ENCODE results near the gene MRPL10.

The MRPL10 gene

DNA sequence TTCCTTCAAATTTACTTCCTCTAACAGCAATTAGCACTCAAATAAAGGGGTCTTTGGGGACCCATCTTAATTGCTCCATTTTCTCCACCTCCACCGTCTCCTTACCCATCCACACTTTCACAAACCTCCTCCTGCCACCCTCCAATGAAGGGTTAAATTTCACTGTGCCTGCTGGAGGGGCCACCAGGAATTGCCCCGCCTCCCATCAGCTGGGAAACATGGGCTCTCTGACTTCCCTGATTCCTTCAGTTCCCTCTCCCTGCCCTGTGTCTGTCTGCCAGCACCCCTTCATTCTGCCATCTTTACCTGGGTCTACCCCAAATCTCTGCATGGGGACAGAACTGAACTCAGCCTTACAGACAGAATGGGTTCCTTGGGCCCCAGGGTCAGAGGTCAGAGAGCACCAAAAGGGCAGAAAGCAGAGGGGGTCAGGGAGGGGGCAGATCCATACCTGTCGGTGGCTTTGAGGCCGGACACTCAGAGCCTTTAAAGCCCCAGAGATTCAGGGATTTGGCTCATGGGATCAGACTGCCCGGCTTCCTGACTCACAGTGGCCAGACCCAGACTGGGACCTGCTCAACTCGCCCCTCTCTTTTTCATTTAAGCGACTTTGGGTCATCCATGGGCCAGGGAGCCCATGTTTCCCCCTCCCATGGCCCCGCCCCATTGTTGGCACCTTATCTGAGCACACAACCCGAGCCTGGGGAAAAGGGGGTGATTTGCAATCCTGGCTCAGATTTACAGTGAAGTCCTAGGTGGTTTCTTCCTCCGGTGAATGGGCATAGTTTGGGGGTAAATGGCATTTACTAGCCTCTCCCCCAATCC, 47.1 kb upstream of the MRPL10 start (continued):
- TF ChIP-seq ZNF565 (CRISPR knock-in tag; conservative IDR thresholded peaks at IDR 0.05; ENCODE audit: low read depth), result no peak
- TF ChIP-seq OSR1 (CRISPR knock-in tag; IDR thresholded peaks at IDR 0.05), result no peak
- no peak for TF ChIP-seq GLIS3 (CRISPR knock-in tag; IDR thresholded peaks at IDR 0.05)
- TF ChIP-seq, protein P1, sequence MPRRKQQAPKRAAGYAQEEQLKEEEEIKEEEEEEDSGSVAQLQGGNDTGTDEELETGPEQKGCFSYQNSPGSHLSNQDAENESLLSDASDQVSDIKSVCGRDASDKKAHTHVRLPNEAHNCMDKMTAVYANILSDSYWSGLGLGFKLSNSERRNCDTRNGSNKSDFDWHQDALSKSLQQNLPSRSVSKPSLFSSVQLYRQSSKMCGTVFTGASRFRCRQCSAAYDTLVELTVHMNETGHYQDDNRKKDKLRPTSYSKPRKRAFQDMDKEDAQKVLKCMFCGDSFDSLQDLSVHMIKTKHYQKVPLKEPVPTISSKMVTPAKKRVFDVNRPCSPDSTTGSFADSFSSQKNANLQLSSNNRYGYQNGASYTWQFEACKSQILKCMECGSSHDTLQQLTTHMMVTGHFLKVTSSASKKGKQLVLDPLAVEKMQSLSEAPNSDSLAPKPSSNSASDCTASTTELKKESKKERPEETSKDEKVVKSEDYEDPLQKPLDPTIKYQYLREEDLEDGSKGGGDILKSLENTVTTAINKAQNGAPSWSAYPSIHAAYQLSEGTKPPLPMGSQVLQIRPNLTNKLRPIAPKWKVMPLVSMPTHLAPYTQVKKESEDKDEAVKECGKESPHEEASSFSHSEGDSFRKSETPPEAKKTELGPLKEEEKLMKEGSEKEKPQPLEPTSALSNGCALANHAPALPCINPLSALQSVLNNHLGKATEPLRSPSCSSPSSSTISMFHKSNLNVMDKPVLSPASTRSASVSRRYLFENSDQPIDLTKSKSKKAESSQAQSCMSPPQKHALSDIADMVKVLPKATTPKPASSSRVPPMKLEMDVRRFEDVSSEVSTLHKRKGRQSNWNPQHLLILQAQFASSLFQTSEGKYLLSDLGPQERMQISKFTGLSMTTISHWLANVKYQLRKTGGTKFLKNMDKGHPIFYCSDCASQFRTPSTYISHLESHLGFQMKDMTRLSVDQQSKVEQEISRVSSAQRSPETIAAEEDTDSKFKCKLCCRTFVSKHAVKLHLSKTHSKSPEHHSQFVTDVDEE (CRISPR knock-in tag; IDR thresholded peaks at IDR 0.05), result no peak
- TF ChIP-seq ZC3H10 (CRISPR knock-in tag; IDR thresholded peaks at IDR 0.05), result no peak
- no peak for TF ChIP-seq ESRRG (CRISPR knock-in tag; IDR thresholded peaks at IDR 0.05)
- TF ChIP-seq CSDC2 (CRISPR knock-in tag; IDR thresholded peaks at IDR 0.05), result no peak
- TF ChIP-seq ZFP3 (CRISPR knock-in tag; IDR thresholded peaks at IDR 0.05), result no peak

DNA sequence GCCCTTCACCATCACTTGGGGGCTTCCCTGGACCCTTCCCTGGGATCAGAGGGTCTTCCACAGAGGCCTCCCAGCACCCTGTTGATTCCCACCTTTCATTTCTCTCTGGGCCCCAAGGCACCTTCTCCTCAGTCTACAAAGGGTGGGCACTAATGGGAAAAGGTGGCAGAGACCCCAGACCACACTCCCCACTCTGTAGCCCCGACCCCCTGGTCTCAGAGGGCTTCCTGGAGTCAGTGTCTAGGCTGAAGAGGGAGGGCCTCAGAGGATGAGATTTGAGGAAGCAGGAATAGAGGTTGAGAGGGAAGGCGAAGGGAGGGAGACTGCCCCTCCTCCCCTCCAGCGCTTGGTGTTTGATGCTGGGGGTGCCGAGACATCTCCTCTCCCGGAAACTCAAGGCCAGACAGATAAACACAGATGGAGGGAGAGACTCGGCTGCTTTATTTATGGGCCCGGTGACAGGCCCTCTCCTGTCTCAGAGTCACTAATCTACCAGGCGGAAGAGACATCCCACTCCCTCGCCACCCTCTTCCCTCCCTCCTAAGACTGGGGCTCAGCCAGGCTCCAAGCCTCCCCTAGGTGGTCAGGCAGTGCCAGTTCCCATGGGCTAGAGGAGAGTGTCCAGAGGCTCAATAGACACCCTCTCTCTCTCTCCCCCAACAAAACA, 46.2 kb upstream of the MRPL10 start:
- ATAC-seq, result no peak
- no peak for TF ChIP-seq BACH2 (CRISPR knock-in tag; IDR thresholded peaks at IDR 0.05; ENCODE audit: borderline replicate concordance)
- TF ChIP-seq OSR1 (CRISPR knock-in tag; IDR thresholded peaks at IDR 0.05), result no peak
- TF ChIP-seq, protein P2, sequence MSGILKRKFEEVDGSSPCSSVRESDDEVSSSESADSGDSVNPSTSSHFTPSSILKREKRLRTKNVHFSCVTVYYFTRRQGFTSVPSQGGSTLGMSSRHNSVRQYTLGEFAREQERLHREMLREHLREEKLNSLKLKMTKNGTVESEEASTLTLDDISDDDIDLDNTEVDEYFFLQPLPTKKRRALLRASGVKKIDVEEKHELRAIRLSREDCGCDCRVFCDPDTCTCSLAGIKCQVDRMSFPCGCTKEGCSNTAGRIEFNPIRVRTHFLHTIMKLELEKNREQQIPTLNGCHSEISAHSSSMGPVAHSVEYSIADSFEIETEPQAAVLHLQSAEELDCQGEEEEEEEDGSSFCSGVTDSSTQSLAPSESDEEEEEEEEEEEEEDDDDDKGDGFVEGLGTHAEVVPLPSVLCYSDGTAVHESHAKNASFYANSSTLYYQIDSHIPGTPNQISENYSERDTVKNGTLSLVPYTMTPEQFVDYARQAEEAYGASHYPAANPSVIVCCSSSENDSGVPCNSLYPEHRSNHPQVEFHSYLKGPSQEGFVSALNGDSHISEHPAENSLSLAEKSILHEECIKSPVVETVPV (CRISPR knock-in tag; IDR thresholded peaks at IDR 0.05), result no peak
- no peak for TF ChIP-seq ESRRG (CRISPR knock-in tag; IDR thresholded peaks at IDR 0.05)
- no peak for TF ChIP-seq ZNF565 (CRISPR knock-in tag; conservative IDR thresholded peaks at IDR 0.05; ENCODE audit: low read depth)
- no peak for TF ChIP-seq TOX (CRISPR knock-in tag; IDR thresholded peaks at IDR 0.05; ENCODE audit: borderline replicate concordance)
- no peak for TF ChIP-seq ZFP3 (CRISPR knock-in tag; IDR thresholded peaks at IDR 0.05)
- no peak for TF ChIP-seq CSDC2 (CRISPR knock-in tag; IDR thresholded peaks at IDR 0.05)
- TF ChIP-seq, protein P3, sequence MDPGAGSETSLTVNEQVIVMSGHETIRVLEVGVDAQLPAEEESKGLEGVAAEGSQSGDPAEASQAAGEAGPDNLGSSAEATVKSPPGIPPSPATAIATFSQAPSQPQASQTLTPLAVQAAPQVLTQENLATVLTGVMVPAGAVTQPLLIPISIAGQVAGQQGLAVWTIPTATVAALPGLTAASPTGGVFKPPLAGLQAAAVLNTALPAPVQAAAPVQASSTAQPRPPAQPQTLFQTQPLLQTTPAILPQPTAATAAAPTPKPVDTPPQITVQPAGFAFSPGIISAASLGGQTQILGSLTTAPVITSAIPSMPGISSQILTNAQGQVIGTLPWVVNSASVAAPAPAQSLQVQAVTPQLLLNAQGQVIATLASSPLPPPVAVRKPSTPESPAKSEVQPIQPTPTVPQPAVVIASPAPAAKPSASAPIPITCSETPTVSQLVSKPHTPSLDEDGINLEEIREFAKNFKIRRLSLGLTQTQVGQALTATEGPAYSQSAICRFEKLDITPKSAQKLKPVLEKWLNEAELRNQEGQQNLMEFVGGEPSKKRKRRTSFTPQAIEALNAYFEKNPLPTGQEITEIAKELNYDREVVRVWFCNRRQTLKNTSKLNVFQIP (CRISPR knock-in tag; IDR thresholded peaks at IDR 0.05; ENCODE audit: borderline replicate concordance, low read depth), result no peak
- TF ChIP-seq, protein P4, sequence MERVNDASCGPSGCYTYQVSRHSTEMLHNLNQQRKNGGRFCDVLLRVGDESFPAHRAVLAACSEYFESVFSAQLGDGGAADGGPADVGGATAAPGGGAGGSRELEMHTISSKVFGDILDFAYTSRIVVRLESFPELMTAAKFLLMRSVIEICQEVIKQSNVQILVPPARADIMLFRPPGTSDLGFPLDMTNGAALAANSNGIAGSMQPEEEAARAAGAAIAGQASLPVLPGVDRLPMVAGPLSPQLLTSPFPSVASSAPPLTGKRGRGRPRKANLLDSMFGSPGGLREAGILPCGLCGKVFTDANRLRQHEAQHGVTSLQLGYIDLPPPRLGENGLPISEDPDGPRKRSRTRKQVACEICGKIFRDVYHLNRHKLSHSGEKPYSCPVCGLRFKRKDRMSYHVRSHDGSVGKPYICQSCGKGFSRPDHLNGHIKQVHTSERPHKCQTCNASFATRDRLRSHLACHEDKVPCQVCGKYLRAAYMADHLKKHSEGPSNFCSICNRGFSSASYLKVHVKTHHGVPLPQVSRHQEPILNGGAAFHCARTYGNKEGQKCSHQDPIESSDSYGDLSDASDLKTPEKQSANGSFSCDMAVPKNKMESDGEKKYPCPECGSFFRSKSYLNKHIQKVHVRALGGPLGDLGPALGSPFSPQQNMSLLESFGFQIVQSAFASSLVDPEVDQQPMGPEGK (CRISPR knock-in tag; IDR thresholded peaks at IDR 0.05; ENCODE audit: borderline replicate concordance), result no peak
- no peak for TF ChIP-seq ZC3H10 (CRISPR knock-in tag; IDR thresholded peaks at IDR 0.05)
- TF ChIP-seq, protein P1 (CRISPR knock-in tag; IDR thresholded peaks at IDR 0.05), result no peak
- no peak for TF ChIP-seq ARNTL (CRISPR knock-in tag; IDR thresholded peaks at IDR 0.05; ENCODE audit: borderline replicate concordance, low read depth)
- no peak for TF ChIP-seq ZNF70 (CRISPR knock-in tag; IDR thresholded peaks at IDR 0.05)
- no peak for TF ChIP-seq PPARA (CRISPR knock-in tag; IDR thresholded peaks at IDR 0.05; ENCODE audit: borderline replicate concordance)
- TF ChIP-seq GLIS3 (CRISPR knock-in tag; IDR thresholded peaks at IDR 0.05), result no peak
- TF ChIP-seq ZFP30 (CRISPR knock-in tag; IDR thresholded peaks at IDR 0.05), result no peak
- TF ChIP-seq SNAI2 (CRISPR knock-in tag; IDR thresholded peaks at IDR 0.05), result no peak
- TF ChIP-seq ZNF8 (CRISPR knock-in tag; IDR thresholded peaks at IDR 0.05), result no peak
